ENCODE measurements around the gene SLC43A2.

DNA sequence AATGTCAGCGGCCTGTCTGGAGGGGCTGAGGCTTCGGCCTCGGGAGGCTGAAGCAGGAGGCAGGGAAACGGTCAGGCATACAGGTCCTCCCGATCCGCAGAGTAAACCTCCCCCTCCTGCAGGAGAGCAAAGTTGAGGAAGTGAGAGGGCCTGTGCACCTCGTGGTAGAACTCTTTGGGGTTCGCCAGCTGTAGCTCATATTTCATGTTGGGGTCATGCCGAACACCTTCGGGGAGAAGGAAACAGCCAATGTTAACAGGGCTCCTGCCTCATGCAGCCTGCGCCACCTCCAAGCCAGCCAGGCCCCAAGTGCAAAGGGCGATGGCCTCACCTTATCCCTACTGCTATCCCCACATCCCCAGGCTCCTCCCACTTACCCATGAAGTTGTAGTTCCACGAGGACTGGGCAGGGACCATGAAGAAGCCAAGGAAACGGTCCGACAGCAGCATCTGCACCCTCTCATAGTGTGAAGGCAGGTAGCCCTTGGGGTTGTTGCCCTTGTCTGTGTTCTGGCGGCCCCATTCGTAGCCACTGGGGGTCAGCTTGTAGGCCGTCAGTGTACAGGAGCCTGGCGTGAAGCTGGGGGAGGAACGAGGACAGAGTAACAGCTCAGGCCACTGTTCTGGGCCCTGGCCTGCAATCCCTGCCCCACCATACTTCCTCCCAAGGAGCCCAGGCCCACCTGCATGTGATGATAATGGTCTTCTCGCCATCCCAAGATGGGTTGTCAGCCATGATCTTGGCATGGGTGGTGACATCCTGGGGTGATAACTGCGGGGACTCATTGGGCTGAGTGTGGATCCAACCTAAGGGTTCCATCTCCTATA lies 22.3 kb upstream of the SLC43A2 start:
- TF ChIP-seq EZH2 (IDR thresholded peaks at IDR 0.05; ENCODE audit: low read depth): no peak
- TF ChIP-seq, protein P1, sequence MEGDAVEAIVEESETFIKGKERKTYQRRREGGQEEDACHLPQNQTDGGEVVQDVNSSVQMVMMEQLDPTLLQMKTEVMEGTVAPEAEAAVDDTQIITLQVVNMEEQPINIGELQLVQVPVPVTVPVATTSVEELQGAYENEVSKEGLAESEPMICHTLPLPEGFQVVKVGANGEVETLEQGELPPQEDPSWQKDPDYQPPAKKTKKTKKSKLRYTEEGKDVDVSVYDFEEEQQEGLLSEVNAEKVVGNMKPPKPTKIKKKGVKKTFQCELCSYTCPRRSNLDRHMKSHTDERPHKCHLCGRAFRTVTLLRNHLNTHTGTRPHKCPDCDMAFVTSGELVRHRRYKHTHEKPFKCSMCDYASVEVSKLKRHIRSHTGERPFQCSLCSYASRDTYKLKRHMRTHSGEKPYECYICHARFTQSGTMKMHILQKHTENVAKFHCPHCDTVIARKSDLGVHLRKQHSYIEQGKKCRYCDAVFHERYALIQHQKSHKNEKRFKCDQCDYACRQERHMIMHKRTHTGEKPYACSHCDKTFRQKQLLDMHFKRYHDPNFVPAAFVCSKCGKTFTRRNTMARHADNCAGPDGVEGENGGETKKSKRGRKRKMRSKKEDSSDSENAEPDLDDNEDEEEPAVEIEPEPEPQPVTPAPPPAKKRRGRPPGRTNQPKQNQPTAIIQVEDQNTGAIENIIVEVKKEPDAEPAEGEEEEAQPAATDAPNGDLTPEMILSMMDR (conservative IDR thresholded peaks at IDR 0.05): no peak

All from PC-9 (cell line).